Measurements from ENCODE around the gene KRTAP10-6.

- TF ChIP-seq CTCF (IDR thresholded peaks at IDR 0.05) = no peak
- no peak for TF ChIP-seq EZH2 (IDR thresholded peaks at IDR 0.05; ENCODE audit: borderline replicate concordance, insufficient read depth, low read depth, low read length, poor library complexity, severe bottlenecking)
Observed at GRCh38 chr21:44619886-44620285, 27.6 kb upstream of the KRTAP10-6 start.

Measured in B cell (primary cell).